HG02571 (cell line): ENCODE measurements around the gene MINDY1.

Experiments
- ATAC-seq: cut with Tn5 transposase; IDR thresholded peaks from one replicate; pipeline ENCODE4 v1.9.1; 2021; ENCODE audit warnings: mild to moderate bottlenecking, moderate library complexity; ENCODE audit not compliant: unreplicated experiment

The MINDY1 gene

DNA sequence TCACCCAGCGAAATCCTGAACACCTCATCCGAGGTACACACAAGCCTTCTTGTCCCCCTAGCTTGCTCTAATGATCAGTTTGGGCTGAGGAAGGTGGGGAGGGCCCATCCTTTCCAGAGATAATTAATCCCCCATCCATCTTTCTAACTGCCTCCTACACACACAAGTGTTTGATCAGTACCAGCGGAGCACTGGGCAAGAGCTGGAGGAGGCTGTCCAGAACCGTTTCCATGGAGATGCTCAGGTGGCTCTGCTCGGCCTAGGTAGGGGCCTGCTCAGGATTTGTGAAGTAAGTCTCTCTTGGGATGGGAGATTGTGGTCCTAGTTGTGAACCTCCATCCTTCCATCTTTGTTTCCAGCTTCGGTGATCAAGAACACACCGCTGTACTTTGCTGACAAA lies 18.8 kb downstream of the MINDY1 start:
- ATAC-seq: no peak

DNA sequence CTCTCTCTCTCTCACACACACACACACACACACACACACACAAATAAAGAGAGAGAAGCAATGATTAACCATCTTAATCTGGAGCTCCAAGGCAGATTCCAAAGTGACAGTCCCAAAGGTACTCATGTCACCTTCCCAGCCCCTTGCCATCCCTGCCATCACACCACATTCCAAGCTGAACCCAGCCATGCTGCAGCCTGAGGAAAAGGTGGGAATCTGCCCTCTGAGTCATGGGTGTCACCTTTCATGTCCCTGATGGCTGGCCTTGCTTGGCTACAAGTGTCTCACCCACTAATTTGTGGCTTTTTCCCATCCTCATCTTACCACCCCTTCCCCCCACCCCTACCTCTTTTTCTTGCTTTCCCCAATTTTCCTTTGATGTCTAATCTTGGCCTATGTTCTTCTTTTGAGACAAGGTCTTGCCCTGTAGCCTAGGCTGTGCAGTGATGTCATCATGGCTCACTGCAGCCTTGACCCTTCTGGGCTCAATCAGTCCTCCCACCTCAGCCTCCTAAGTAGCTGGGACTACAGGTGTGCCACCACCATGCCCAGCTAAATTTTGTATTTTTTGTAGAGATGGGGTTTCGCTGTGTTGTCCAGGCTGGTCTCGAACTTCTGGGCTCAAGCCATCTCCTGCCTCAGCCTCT lies 21.4 kb downstream of the MINDY1 start:
- no peak for ATAC-seq

DNA sequence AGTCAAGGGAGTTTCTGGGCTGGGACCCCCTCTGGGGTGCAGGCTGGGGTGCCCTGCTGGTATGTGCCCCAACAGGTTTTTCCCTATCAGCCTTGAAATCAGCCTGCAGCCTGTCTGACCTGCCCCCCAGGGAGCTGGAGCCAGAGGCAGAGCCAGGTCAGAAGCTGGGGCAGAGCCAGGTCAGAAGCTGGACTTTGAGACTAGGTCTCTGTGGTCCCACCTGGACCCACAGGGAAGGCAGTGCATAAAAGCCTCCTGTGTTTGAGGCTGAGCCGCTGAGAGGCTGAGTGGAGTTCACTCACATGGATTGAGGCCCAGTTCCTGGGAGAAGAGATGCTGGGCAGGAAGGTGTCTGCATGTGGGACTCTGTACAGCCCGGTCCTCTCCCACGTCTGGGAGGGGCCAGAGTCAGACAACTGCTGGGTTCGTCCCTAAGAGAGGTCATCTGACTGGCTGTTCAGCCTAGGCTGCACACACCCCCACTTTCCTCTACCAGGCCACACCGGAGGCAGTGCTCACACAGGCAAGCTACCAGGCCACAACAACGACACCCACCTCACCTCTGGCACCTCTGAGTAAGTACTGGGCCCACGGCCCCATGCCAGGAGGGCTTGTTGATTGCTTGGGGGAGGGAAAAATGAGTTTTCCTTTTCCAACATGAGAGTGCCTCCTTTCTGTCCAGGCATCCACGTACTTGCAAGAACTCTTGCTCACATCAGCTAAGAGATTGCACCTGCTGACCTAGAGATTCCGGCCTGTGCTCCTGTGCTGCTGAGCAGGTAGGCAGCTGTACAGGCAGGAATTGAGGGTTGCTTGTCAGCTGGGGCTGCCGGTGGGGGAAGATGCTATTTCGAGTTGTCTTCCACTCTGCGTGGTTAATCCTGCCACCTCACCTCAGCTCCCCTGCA lies 24.6 kb downstream of the MINDY1 start, which contains the start of gene ANXA9:
ANXA9 (plus strand) TSS at position 488 of the 908 bp plus-strand sequence. CDS start 814 bp downstream, outside the sequence.
- no peak for ATAC-seq

DNA sequence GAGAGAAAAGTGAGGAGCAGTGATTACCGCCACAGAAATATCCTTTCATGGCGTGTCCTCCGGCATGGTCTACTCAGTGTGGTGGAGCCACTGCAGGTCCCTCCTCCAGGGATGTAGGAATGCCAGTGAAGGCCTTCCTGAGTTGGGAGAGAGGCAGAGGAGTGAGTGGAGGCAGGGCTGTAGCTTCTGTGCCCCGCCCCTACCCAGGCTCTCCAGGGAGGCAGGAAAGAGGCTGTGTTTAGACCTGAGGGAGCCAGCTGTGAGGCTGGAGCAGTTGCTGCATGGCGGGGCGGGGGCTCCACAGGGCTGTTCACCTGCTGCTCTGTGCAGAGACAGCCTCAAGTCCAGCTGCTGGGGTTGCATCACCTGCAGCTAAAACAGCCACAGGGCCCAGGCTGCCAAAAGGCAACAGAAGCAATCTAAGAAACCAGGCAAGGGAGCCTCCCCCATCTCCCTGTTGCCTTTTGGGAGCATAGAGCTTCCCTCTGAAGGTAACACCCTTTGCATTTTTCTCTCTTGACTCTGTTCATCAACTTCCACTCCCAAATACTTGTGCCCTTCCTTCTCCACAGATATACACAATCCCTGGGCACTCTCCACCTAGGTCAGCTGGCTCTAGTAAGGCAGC lies 25.4 kb downstream of the MINDY1 start:
- ATAC-seq: no peak

DNA sequence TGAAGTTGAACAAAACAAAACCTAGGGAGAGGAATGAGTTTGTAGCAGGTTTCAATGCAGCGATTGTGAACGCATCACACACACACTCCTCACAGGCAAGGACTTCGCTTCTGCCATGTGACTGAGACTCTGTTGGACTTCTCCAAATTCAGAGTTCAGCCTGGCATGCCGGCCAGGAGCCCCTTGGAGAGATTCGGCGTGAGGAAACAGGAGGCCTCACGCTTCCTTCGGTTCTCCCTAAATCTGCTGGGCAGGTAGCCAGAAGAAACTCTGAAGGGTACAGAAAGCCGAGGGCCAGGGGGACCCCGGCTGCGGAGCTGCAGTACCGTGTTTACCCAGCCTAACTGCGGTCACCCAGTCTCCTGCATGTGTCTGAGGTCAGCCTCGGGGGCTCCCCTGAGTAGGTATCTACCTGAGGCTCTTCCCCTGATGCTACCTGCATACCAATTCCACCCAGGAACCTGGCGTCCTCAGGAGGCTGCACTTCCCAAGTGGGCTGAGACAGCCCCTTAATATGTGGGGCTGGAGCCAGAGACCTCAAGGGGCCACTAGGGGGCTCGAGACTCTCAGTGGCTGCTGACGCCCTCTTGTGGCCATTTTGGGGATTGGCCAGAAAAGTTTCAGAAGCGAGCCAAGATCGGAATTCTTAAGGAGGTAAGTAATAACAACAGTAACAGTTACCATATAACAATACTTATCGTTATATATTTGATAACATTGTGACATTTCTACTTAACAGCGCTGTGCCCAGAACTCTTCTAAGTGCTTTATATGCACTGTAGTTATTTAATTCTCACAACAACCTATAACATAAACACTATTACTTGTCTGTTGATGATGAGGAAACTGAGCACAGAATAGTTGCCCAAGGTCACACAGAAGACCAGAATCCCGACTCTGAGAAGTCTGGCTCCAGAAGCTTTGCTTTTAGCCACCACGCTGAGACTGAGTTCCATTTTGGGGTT lies 27.3 kb downstream of the MINDY1 start:
- no peak for ATAC-seq

DNA sequence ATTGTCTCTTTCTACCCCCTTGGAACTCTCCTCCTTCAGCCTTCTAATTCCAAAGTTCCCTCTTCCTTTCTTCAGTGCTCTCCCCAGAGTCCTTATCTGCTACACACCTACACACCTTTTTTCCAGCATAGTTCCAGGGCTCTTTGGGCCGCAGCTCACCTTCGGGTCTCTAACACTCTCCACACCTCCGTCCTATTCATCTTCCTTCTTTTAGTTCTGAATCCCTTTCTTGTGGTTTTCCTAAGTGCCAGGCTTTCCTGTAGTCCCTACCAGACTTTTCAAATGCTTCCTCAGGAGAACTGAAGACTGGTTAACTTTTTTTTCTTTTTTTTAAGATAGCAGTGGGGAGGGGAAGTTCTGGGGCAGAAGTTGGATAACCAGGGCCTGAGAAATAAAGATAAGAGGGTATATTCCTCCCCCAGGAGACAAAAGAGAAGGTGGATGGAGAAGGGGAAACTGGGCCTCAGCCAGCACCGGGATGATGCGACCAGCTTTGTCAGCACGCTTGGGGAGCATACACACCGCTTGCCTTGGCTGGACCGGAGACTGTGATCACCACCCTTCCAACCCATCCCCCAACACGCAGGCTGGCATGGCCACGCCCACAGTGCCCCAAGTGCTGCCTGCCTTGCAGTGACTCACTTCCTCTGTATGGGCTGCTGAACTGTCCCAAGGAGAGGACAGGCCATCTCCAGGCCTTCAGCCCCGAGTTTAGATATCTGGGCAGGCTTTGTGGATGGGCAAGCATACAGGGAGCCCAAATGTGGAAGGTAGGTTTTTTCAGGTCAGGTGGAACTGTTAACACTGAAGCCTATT lies 29.6 kb downstream of the MINDY1 start:
- ATAC-seq: no peak

DNA sequence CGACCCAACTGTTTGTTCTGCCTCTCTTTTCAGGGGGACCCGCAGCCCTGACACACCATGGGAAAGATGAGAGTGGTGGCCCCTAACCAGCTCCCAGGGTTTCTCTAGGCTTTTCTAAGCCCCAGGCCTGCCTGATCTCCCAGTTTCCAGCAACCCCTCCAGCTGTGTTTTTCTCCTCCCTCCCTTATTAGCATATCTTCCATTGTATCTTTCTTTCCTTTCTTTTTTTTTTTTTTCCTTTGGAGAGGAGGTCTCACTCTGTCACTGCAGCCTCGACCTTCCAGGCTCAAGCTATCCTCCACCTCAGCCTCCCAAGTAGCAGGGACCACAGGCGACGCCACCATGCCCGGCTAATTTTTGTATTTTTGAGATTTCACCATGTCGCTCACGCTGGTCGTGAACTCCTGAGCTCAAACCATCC lies 30.3 kb downstream of the MINDY1 start:
- no peak for ATAC-seq

DNA sequence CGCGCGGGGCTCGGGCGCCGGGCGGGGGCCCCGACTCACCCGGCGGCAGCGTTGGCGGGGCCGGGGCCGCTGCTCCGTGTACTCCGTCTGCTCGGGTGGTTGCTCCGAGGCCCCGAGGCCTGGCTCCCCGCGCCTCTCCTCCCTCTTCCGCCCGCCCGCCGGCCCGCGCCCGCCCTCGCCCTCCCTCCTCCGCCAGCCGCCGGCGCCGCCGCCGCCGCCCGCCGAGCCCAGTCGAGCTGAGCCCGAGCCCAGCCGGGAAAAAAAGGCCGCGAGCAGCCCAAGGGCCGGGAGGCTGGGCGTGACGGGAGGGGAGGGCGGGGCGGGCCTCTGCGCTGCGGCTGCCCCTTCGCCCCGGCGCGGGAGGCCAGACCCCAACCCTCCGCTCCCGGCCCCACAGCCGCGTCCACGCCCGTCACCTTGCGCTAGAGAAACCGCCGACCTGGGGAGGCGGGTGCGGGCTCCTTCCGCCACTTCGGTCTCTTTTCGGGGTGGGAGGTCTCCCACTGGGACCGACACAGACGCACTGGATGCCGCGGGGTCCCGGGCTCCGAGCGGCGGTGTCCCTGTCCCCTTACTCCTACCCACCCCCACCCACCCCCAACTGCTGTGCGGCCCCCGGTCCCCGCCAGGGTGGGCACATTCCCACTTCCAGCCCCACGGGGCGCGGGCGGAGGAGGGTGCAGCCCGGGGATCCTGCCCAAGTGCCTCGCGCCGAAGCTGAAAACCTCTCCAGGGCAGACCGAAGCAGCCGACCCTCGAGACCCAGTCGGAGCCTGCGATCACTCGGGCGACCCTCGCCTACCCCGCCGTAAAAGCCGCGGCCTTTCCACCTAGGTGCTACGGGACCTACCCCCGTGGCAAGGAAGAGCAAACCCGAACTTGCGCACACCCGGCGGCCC lies 31.9 kb downstream of the MINDY1 start, which contains the start of gene CERS2:
CERS2 (minus strand) TSS at position 256 of the 899 bp plus-strand sequence. CDS start 5,745 bp downstream, outside the sequence.
- ATAC-seq: peak; percentile 48

DNA sequence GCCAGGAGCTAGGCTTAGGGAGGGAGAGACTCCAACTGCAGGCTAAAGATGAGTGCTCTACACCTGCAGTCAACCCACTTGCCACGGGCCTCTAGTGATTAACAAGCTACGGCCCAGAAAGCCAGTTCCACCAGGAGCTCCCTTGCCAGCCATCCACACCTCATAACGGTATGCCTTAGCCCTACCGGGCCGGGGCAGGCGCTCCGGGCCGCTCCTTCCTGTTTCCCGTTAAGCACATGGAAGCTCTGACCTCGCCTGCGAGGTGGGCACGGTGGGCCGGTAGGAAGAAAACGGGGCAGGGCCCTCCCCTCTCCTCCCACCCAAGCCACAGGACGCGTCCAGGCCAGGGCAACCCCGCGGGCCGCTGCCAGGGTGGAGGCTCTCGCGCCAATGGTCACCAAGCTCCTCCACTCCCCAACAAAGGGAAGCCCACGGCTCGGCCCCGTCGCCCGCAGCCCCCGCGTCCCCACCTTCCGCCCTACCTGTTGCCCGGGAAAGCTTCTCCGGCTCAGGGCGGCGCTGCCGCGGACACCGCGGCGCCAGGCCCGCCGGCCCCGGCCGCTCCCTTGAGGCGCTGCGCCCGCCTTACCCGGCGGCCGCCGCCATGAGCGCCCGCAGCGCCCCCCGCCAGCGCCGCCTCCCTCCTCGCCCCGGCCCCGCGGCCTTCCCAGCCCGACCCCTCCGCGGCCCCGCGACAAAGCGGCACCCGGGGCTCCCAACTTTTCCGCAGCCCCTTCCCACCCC lies 32.7 kb downstream of the MINDY1 start:
- ATAC-seq: peak; percentile 45

DNA sequence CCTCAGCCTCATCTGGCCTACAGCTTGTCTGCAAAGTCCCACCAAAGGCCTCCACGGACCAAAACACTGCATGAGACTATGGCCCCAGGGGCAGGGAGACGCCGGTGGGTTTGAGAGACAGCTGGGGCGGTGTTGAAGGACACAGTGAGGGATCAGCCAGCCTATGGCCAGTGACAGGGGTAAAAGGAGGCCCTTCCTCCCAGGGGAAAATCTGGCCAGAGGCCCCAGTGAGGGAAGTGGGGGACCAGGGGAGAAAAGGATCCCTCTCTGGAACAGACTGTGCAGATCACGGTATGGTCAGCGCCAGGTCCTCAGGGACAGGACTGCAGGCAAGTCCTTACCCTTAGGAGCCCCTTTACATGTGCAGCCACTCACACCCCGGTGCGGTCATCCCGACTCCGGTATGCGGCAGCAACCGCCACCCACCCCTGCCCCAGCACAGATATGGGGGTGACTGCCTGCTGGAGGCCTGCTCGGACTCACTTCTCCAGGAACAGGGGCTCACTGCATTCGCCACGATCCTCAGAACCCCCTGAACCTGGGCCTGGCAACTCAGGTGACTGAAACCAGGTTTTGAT lies 33.4 kb downstream of the MINDY1 start:
- ATAC-seq: no peak

DNA sequence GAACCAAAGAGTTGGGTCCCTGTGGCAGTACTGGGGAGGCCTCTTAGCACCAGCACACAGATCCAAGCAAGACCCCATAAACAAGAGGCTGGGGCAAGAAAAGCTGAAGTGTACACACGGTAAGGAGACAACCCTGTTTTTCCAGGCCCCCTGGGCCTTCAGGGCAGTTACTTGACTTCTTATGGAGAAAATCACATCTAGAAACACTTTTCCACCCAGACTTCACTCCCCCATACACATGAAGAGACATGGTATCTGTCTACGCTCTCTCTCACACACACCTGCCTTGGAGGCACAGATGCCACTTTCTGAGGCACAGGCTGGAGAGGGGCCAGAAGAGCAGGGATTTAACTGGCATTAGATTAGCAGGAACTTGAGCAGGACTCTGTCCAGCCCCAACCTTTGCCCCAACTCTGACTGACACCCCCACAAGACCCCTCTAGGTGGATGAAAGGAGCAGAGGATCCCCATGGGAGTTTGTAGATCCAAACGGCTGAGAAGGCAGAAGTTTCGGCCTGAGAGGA lies 34.2 kb downstream of the MINDY1 start:
- no peak for ATAC-seq

DNA sequence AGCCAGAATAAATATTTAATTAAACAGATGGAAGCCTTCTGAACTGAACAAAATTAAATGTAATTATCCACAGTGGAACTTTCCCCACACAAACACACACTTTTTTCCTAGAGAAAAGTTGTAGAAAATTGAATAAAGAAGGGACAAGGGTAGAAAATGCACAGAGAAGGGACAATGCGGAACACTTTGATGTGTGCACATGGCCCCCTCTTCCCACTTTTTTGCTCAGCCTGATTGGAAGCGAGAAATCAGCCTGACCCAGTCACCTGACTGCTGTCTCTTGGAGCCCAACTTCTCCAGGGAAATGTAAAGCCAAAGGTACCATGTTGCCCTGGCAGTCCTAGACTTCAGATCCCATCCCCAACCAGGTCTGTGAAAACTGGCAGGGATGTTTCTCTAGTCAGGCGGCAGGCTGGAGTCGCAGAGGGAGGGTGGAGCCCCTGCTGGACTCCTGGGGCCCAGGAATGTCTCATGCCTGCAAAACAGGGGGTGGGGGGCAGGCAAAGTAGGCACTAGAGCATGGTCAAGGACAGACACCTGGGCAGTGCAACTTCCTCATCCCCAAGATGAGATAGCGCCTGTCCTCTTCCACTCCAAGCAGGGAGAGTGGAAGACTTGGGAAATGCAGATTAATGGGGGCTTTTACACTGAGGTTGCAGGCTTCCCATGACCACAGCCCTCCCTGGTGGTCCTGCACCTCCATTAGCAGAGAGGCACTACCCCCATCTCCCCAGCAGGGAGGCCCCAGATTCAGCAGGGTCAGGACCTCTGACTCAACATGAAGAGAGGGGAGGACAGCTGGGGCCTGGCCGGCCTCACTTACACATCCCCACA lies 34.9 kb downstream of the MINDY1 start:
- ATAC-seq: no peak

DNA sequence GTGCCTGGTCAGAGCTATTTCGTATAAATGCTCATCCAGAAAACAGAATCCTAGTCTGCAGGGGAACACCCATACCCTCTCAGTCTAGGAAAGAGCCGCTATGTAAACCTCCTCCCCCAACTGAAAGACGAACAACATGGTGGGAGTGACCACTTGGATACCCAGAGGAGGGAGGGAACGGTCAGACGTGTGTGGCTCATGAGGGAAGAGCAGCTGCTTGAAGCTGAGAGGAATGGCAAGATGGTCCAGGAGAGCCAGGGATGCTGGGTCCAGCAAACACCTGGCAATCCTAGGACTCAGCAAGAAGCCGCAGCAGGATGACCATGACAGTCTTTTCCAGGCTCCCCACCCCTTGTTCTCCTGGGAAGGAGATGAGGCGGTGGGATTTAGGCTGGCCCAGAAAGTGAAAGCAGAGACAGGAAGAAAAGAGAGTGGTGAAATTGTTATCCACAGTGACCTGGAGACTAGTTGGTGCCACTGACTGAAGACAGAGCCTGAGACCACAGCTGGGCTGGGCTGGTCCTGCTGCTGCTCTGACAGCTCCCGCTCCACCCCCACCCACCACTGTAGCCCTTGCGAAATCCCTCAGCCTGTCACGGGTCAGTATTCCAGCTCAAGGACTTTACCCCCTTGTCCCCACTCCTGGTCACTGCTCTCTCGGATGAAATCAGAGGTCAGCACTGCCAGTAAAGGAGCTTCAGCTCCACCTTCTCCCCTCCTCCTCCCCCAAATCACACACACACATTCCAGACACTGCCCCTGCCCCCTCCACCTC lies 35.7 kb downstream of the MINDY1 start:
- no peak for ATAC-seq

DNA sequence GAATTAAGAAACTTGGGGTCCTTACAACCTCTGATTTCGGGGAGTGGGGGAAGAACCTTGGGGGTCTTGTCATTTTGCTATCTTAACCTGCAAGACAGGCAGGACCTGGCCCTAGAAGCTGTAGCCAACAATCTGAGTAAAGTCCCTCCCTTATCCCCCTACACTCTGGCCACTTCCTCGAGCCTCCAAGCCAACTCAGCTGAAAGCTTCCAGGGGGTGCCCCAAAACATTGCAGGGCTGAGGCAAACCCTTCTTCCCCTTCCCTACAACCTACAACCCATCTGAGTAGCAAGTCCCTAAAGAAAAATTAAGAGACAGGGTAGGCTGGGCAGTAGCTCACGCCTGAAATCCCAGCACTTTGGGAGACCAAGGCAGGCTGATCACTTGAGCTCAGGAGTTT lies 37.1 kb downstream of the MINDY1 start:
- no peak for ATAC-seq

DNA sequence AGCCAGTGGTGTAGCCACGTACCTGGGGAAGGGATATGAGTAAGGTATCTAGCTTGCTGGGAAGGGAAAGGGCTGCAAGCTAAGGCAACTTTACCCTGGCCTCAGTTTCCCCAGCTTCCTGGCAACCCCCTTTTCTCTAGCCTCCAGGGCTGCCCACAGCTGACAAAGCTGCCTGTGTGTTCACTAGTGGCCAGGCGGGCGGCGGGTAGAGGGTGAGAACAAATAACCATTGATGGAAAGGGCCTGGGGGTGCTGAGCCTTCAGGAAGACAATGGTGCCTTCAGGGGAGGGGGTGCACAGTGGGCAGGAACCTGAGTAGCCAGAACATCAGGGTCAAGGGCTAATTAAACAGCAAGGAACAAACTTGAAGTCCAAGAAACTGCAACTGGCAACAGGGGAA lies 38.2 kb downstream of the MINDY1 start:
- ATAC-seq: no peak

DNA sequence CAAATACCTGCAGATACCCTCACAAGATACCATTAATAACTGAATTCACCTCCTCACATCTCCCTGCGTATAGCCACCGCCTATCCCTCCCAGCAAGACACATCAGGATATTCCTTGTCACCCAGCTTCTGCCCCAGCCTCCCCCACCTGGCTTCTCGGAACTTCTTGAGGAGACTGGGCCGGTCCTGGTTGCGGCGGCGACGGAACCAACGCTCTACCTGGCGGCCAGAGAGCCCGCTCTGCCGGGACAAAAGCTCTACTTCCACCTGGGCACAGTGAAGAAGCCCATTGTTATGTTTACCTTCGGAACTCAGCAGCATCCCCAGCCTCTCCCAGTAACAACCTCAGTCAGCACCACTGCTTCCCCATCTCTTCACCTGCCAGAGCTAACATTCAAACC lies 38.8 kb downstream of the MINDY1 start:
- no peak for ATAC-seq
